Nephron (organoid): ENCODE measurements around the gene SEMA3C.

Source experiments
- H3K27ac Mint-ChIP-seq, 3 experiments: 2 replicates each; pipeline ENCODE4 v1.8.0; 2020; ENCODE audit warnings: mixed read lengths in 3 of 3, mild to moderate bottlenecking in 2 of 3, moderate library complexity in 1 of 3
- H3K27me3 Mint-ChIP-seq: 2 replicates; pipeline ENCODE4 v1.8.0; 2021; ENCODE audit warnings: low read depth, mild to moderate bottlenecking, moderate library complexity, mixed read lengths
- H3K36me3 Mint-ChIP-seq: 2 replicates; pipeline ENCODE4 v1.8.0; 2020; ENCODE audit warnings: low read depth, mixed read lengths
- H3K4me1 Mint-ChIP-seq: 2 replicates; pipeline ENCODE4 v1.8.0; 2020; ENCODE audit warnings: mixed read lengths
- H3K4me3 Mint-ChIP-seq, 3 experiments: 2 replicates each; pipeline ENCODE4 v1.8.0; 2020; ENCODE audit warnings: mild to moderate bottlenecking in 3 of 3, mixed read lengths in 3 of 3, moderate library complexity in 2 of 3
- H3K9me3 Mint-ChIP-seq: 2 replicates; pipeline ENCODE4 v1.8.0; 2020; ENCODE audit warnings: mixed read lengths
- TF ChIP-seq, protein P1 (sequence below), 3 experiments: fragments of 200-600 bp; sonication (generic); IDR thresholded peaks; one replicate each; pipeline ENCODE4 v1.5.0; 2021; ENCODE audit warnings: antibody characterized with exemption in 3 of 3; ENCODE audit not compliant: unreplicated experiment in 3 of 3

Gene SEMA3C

GRCh38 chr7:80890426-80891258 lies 28.2 kb downstream of the SEMA3C start:
- H3K9me3 Mint-ChIP-seq: no peaks in the 10 kb centered on the region
- TF ChIP-seq, protein P1, sequence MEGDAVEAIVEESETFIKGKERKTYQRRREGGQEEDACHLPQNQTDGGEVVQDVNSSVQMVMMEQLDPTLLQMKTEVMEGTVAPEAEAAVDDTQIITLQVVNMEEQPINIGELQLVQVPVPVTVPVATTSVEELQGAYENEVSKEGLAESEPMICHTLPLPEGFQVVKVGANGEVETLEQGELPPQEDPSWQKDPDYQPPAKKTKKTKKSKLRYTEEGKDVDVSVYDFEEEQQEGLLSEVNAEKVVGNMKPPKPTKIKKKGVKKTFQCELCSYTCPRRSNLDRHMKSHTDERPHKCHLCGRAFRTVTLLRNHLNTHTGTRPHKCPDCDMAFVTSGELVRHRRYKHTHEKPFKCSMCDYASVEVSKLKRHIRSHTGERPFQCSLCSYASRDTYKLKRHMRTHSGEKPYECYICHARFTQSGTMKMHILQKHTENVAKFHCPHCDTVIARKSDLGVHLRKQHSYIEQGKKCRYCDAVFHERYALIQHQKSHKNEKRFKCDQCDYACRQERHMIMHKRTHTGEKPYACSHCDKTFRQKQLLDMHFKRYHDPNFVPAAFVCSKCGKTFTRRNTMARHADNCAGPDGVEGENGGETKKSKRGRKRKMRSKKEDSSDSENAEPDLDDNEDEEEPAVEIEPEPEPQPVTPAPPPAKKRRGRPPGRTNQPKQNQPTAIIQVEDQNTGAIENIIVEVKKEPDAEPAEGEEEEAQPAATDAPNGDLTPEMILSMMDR (IDR thresholded peaks at IDR 0.05; ENCODE audit: unreplicated experiment in 3 of 3): no peak
- peak overlapping the region; percentile 0 to 63 (median 55) for H3K27ac Mint-ChIP-seq
- peaks cover 21% of the 10 kb centered on the region for H3K4me1 Mint-ChIP-seq
- H3K4me3 Mint-ChIP-seq: no peak overlapping the region
- H3K36me3 Mint-ChIP-seq: no peaks in the 10 kb centered on the region
- no peaks in the 10 kb centered on the region for H3K27me3 Mint-ChIP-seq

DNA sequence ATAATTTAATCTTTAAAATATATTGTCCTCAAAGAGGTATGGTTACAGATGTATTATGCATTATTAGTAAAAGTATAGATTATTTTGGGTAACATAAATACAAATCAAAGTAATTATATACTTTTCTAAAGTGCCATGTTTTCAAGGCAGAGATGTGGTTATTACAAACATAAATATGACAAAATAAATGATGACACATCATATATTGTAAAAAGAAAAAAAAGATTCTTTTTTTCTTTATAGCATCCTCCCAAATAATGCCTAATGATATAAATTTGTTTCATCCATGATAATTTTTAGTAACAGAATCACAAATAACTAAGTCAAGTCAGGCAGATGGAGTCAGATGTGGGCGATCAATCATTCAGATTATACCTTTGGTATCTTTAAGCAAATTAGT lies 29.3 kb downstream of the SEMA3C start:
- peak overlapping the region in 1 of 3 experiments; percentile 63 for H3K27ac Mint-ChIP-seq
- TF ChIP-seq, protein P1 (IDR thresholded peaks at IDR 0.05; ENCODE audit: unreplicated experiment in 3 of 3): no peak
- no peaks in the 10 kb centered on the region for H3K36me3 Mint-ChIP-seq
- H3K4me3 Mint-ChIP-seq: no peak overlapping the region
- H3K4me1 Mint-ChIP-seq: peaks cover 22% of the 10 kb centered on the region
- H3K27me3 Mint-ChIP-seq: no peaks in the 10 kb centered on the region
- no peaks in the 10 kb centered on the region for H3K9me3 Mint-ChIP-seq

GRCh38 chr7:80885757-80886156 lies 33.1 kb downstream of the SEMA3C start:
- Mint-ChIP-seq H3K4me1 (peaks cover 22% of the 10 kb centered on the region), H3K27me3 (no peaks in the 10 kb centered on the region), H3K27ac (no peak overlapping the region), H3K36me3 (no peaks in the 10 kb centered on the region), H3K4me3 (no peak overlapping the region), H3K9me3 (no peaks in the 10 kb centered on the region)
- TF ChIP-seq, protein P1 (IDR thresholded peaks at IDR 0.05; ENCODE audit: unreplicated experiment in 3 of 3): no peak

DNA sequence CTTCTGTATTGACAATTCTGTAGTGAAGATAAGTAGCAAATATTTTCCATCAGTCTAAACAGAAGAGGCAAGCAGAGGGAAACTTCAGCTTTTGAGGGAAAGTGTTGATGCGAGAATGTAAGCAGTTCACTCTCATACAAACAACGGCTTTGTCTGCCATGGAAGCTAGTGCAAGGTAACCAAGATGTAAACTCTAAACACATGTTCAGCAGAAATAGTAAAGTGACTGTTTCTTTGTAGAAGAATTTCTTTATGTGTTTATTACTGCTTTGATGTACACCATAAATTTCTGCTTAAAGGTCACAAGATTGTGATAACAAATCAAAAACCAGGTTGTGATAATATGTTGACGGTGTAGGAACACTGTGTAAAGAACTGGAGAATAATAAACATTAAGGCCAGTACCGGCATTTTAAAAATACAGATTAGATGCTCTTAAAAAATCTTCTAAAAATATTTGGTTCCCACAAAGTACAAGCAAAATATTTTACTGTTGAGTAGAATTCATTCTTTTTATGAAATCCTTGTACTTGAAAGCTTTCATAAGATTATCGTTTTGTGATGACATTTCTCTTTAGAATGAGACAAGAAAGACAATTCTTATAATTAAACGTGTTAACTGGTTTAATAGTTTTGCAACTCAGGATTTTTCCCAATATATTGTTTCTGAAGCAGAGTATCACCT lies 34.2 kb downstream of the SEMA3C start:
- Mint-ChIP-seq H3K36me3 (no peaks in the 10 kb centered on the region), H3K27me3 (no peaks in the 10 kb centered on the region), H3K4me1 (peaks cover 16% of the 10 kb centered on the region), H3K4me3 (no peak overlapping the region), H3K9me3 (no peaks in the 10 kb centered on the region), H3K27ac (peak overlapping the region in 1 of 3 experiments; percentile 56)
- TF ChIP-seq, protein P1 (IDR thresholded peaks at IDR 0.05; ENCODE audit: unreplicated experiment in 3 of 3): no peak

DNA sequence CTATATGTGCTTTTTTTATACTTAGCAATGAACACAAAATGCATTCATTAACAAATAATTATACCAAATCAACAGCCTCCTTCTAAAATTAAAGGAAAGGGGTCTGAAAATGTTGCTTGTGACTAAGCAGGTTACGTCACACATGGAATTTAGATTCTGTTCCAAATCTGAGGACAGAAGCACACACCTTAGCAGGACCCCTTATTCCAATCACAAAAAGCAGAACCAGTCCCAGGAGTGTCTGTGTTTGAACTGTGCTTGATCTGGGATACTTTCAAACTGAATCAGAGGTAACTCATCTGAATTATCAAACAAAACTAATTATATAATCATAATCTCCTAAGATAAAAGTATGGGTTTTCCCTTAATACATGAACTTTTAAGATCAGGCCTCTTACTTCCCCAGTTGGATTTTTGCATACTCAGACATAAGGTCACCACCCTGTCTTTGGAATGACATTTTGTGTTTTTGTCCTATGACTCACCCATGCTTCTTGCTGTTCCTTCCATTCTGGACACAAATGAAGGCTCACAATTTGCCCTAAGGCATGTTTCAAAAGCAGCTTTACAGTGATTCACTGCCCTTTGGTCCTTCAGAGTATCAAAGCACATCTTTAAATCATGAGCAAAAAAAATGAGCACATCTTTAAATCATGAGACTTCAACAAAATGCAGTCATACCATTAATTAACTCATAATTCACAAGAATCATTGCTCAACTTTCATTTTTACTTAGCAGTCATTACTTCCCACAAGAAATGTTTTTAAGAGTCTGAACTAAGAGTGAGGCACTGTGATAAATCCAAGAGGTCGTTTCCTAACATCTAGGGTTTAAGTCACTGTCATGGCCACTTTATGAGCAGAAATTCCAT lies 35.5 kb downstream of the SEMA3C start:
- Mint-ChIP-seq H3K27ac (peak overlapping the region; percentile 37 to 46 (median 38)), H3K4me1 (peaks cover 24% of the 10 kb centered on the region), H3K4me3 (no peak overlapping the region), H3K27me3 (no peaks in the 10 kb centered on the region), H3K9me3 (no peaks in the 10 kb centered on the region), H3K36me3 (peaks cover 5% of the 10 kb centered on the region)
- TF ChIP-seq, protein P1 (IDR thresholded peaks at IDR 0.05; ENCODE audit: unreplicated experiment in 3 of 3): no peak
